Neural progenitor cell (in vitro differentiated cells): ENCODE results near the gene CPXM1.

Source experiments
- EZH2 ChIP-seq: fragments of 200-600 bp; sonication (generic); IDR thresholded peaks from 2 replicates; pipeline ENCODE4 v1.6.1; 2017; ENCODE audit warnings: antibody characterized with exemption, mild to moderate bottlenecking, moderate library complexity
- TF ChIP-seq, protein P1 (sequence below): fragments of 200-600 bp; sonication (generic); IDR thresholded peaks from 2 replicates; pipeline ENCODE4 v1.5.1; 2017; ENCODE audit warnings: antibody characterized with exemption, mild to moderate bottlenecking

DNA sequence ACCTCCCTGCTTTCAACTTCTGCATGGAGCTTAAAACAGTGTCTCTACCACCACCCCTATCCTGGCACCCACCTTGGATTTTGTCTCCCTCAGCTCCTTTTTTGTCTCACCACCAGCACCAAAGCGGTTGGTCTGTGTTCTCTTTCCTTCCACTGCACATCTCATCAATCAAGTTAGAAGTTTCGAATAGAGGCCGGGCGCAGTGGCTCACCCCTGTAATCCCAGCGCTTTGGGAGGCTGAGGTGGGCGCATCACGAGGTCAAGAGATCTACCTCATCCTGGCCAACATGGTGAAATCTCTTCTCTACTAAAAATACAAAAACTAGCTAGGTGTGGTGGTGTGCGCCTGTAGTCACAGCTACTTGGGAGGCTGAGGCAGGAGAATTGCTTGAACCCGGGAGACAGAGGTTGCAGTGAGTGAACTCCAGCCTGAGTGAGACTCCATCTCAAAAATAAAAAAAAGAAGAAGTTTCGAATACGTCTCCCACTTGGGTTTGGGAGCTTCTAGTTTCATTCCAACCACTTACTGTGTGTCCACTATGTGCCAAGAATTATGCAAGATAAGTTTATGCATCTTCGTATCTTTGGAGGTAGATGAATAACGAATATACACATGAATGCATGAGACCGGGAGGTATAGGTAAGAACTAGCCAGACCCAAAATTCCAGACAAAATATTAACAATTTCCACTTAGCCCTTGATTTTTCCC is 34.1 kb upstream of the CPXM1 start:
- TF ChIP-seq, protein P1, sequence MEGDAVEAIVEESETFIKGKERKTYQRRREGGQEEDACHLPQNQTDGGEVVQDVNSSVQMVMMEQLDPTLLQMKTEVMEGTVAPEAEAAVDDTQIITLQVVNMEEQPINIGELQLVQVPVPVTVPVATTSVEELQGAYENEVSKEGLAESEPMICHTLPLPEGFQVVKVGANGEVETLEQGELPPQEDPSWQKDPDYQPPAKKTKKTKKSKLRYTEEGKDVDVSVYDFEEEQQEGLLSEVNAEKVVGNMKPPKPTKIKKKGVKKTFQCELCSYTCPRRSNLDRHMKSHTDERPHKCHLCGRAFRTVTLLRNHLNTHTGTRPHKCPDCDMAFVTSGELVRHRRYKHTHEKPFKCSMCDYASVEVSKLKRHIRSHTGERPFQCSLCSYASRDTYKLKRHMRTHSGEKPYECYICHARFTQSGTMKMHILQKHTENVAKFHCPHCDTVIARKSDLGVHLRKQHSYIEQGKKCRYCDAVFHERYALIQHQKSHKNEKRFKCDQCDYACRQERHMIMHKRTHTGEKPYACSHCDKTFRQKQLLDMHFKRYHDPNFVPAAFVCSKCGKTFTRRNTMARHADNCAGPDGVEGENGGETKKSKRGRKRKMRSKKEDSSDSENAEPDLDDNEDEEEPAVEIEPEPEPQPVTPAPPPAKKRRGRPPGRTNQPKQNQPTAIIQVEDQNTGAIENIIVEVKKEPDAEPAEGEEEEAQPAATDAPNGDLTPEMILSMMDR, result no peak
- no peak for TF ChIP-seq EZH2
